GM12878 (cell line): ENCODE results near the gene ROCK1. TPM values are rescaled to one million over a fixed set of nuclear protein-coding genes. Genes with fewer than 3 reads are reported as not detected.

Experiments used
- ATAC-seq: fragments of 200-7000 bp; cut with Tn5 transposase; 3 replicates; pipeline ENCODE4 v1.9.1; 2020; ENCODE audit warnings: mild to moderate bottlenecking, moderate library complexity
- BruUV-seq: library from RNA; stranded (reverse); fragments of 400-500 nt; replicated peaks from 2 replicates; lab custom pipeline; 2021; lab: Mats Ljungman, UMichigan
- CTCF ChIA-PET: fragments of 300-600 bp; sonication (Branson Sonifier 250); formaldehyde crosslinking; extraction: SDS; loops from one replicate; lab custom pipeline; 2021; ENCODE audit warnings: inconsistent platforms; lab: Yijun Ruan, JAX
- POLR2A ChIA-PET: fragments of 350-600 bp; formaldehyde crosslinking; extraction: SDS; loops from one replicate; lab custom pipeline; 2021; ENCODE audit warnings: inconsistent platforms; lab: Charles Lee
- RAD21 ChIA-PET: fragments of 300-600 bp; sonication (Branson Sonifier 250); formaldehyde crosslinking; loops from one replicate; lab custom pipeline; 2023; ENCODE audit warnings: antibody characterized with exemption; ENCODE audit not compliant: unreplicated experiment; lab: Charles Lee
- SMC1A ChIA-PET: fragments of 300-600 bp; sonication (Branson Sonifier 250); formaldehyde crosslinking; loops from one replicate; lab custom pipeline; 2023; ENCODE audit not compliant: unreplicated experiment, uncharacterized antibody; lab: Charles Lee
- DNase-seq: peaks from one replicate; pipeline ENCODE4 v3.0.0-alpha.2; 2011; ENCODE audit warnings: low read depth, low spot score
- FAIRE-seq: peaks from 3 replicates; lab custom pipeline; 2011; peaks lifted over from hg19 to GRCh38; lab: Jason Lieb, UNC
- H2AFZ ChIP-seq: 2 replicates; pipeline ENCODE4 v1.6.0; 2011; ENCODE audit warnings: low read depth, low read length, control low read depth; ENCODE audit not compliant: control insufficient read depth
- H3K27ac ChIP-seq: 2 replicates; pipeline ENCODE4 v1.5.1; 2011; ENCODE audit warnings: control low read depth; ENCODE audit not compliant: control insufficient read depth, insufficient read depth
- H3K27me3 ChIP-seq, 2 experiments: replicated peaks in 1 of 2; 2 replicates each; pipeline versions ENCODE4 v1.6.0 to v1.6.1; 2011; ENCODE audit warnings: low read length in 1 of 2; ENCODE audit not compliant: control insufficient read depth in 2 of 2, insufficient read depth in 2 of 2
- H3K36me3 ChIP-seq, 2 experiments: 2 replicates each; pipeline ENCODE4 v1.5.1; 2011; ENCODE audit warnings: low read length in 1 of 2; ENCODE audit not compliant: control insufficient read depth in 2 of 2, insufficient read depth in 2 of 2
- H3K4me1 ChIP-seq: 2 replicates; pipeline ENCODE4 v1.6.1; 2011; ENCODE audit warnings: mild to moderate bottlenecking, low read length, moderate library complexity, mixed read lengths; ENCODE audit not compliant: control insufficient read depth, insufficient read depth
- H3K4me2 ChIP-seq: 2 replicates; pipeline ENCODE4 v1.6.0; 2011; ENCODE audit warnings: control low read depth; ENCODE audit not compliant: control insufficient read depth, insufficient read depth
- H3K4me3 ChIP-seq: fragments of 200-600 bp; sonication (generic); 2 replicates; pipeline ENCODE4 v1.5.1; 2016
- H3K79me2 ChIP-seq: 2 replicates; pipeline ENCODE4 v1.6.0; 2011; ENCODE audit warnings: low read length; ENCODE audit not compliant: control insufficient read depth, insufficient read depth
- H3K9ac ChIP-seq: 2 replicates; pipeline ENCODE4 v1.8.0; 2011; ENCODE audit warnings: low read length, control low read depth, mixed read lengths; ENCODE audit not compliant: control insufficient read depth, insufficient read depth
- H3K9me3 ChIP-seq: replicated peaks from 3 replicates; pipeline ENCODE4 v1.5.1; 2011; ENCODE audit warnings: mild to moderate bottlenecking, low read length; ENCODE audit not compliant: control insufficient read depth, insufficient read depth
- H4K20me1 ChIP-seq: 2 replicates; pipeline ENCODE4 v1.6.0; 2011; ENCODE audit not compliant: control insufficient read depth, insufficient read depth
- ATF2 ChIP-seq: IDR thresholded peaks from 2 replicates; pipeline ENCODE4 v1.6.1; 2012; ENCODE audit warnings: low read length, inconsistent platforms
- BCL11A ChIP-seq: IDR thresholded peaks from 2 replicates; pipeline ENCODE4 v1.6.1; 2011; ENCODE audit warnings: low read depth, low read length
- CHD1 ChIP-seq: IDR thresholded peaks from 2 replicates; pipeline ENCODE4 v1.6.1; 2012; ENCODE audit warnings: low read depth, low read length, improper control_type of control experiment
- CHD2 ChIP-seq: IDR thresholded peaks from 2 replicates; pipeline ENCODE4 v1.6.1; 2011; ENCODE audit warnings: low read depth, low read length, improper control_type of control experiment, borderline replicate concordance
- LARP7 ChIP-seq: fragments of 450-650 bp; IDR thresholded peaks from 2 replicates; pipeline ENCODE4 v1.6.1; 2017; ENCODE audit warnings: mild to moderate bottlenecking
- NR2C2 ChIP-seq: IDR thresholded peaks from 2 replicates; pipeline ENCODE4 v1.6.1; 2011; ENCODE audit warnings: borderline replicate concordance, low read depth; ENCODE audit not compliant: control insufficient read depth, insufficient read length
- RAD21 ChIP-seq: IDR thresholded peaks from 2 replicates; pipeline ENCODE4 v1.6.1; 2011; ENCODE audit warnings: mild to moderate bottlenecking, low read depth, low read length, moderate library complexity; ENCODE audit not compliant: insufficient read depth
- RELA ChIP-seq: fragments of 450-650 bp; IDR thresholded peaks from 2 replicates; pipeline ENCODE4 v1.8.0; 2014; ENCODE audit warnings: borderline replicate concordance; ENCODE audit not compliant: partially characterized antibody
- SKIL ChIP-seq: fragments of 450-650 bp; IDR thresholded peaks from 2 replicates; pipeline ENCODE4 v1.6.1; 2017; ENCODE audit warnings: mild to moderate bottlenecking, low read depth, inconsistent platforms; ENCODE audit not compliant: poor library complexity, severe bottlenecking
- SMARCA5 ChIP-seq: fragments of 450-650 bp; IDR thresholded peaks from 2 replicates; pipeline ENCODE4 v1.6.1; 2017; ENCODE audit warnings: mild to moderate bottlenecking
- SMC3 ChIP-seq: IDR thresholded peaks from 2 replicates; pipeline ENCODE4 v1.6.1; 2011; ENCODE audit warnings: low read length, improper control_type of control experiment, borderline replicate concordance
- TCF12 ChIP-seq: IDR thresholded peaks from 2 replicates; pipeline ENCODE4 v1.6.1; 2011; ENCODE audit warnings: low read depth, mild to moderate bottlenecking, low read length
- ZNF592 ChIP-seq: fragments of 450-650 bp; IDR thresholded peaks from 2 replicates; pipeline ENCODE4 v1.6.1; 2017; ENCODE audit warnings: mild to moderate bottlenecking, moderate library complexity
- WGBS: methylation state at CpG from one replicate; pipeline ENCODE4 v1.1.6; 2016; ENCODE audit warnings: low lambda C conversion rate; ENCODE audit not compliant: insufficient replicate concordance, insufficient coverage; ENCODE audit errors: missing lambda C conversion rate; 5-methylcytosine and 5-hydroxymethylcytosine counted together
- in situ Hi-C: fragments of 300-500 bp; cut with MboI; formaldehyde crosslinking; loops from 9 replicates; pipeline ENCODE4 v1.14.3; 2018; ENCODE audit warnings: mixed read lengths
- intact Hi-C: fragments of 100-400 bp; cut with micrococcal nuclease; formaldehyde crosslinking; loops from one replicate; pipeline ENCODE4 v1.14.2; 2022; ENCODE audit not compliant: unreplicated experiment
- polyA plus RNA-seq, 11 experiments: library from polyadenylated mRNA; depleted of rRNA in 4 of 11; unstranded in 6 of 11; stranded (reverse) in 5 of 11; fragments of >200 nt; fragmentation: Nextera tagmentation in 4 of 11; fragmentation: Illumina TruSeq in 1 of 11; extraction: Ambion mirVana in 4 of 11; extraction: Trizol in 1 of 11; gene quantifications; 1 replicate in 1 of 11; 2 replicates in 10 of 11; pipeline versions ENCODE4 v1.2.1 to v1.2.3, GENCODE V29; 2011 to 2016; ENCODE audit warnings: inconsistent platforms in 2 of 11, missing spikeins in 2 of 11, low read depth in 1 of 11
- total RNA-seq, 4 experiments: library from RNA; depleted of rRNA in 3 of 4; stranded (reverse); fragments of >200 nt in 3 of 4; fragmentation: Illumina TruSeq in 1 of 4; extraction: Trizol in 1 of 4; gene quantifications; 2 replicates each; pipeline versions ENCODE4 v1.2.1 to v1.2.3, GENCODE V29; 2013 to 2021
- TF ChIP-seq, protein P1 (sequence below): IDR thresholded peaks from 2 replicates; pipeline ENCODE4 v1.6.1; 2011; ENCODE audit warnings: borderline replicate concordance, low read depth, mild to moderate bottlenecking, moderate library complexity, low read length; ENCODE audit not compliant: insufficient read depth, poor library complexity, severe bottlenecking

Gene ROCK1
- total and polyA plus RNA-seq, 10 of the 15 experiments (the other 5 are each of a cell fraction or from before 2014, with no cell fraction given) = 14.8 to 46.6 (median 29.5) TPM

GRCh38 chr18:21064347-21064746, 47.3 kb downstream of the ROCK1 start (continued):
- no peak for TF ChIP-seq ZNF592
- no peak for TF ChIP-seq TCF12

DNA sequence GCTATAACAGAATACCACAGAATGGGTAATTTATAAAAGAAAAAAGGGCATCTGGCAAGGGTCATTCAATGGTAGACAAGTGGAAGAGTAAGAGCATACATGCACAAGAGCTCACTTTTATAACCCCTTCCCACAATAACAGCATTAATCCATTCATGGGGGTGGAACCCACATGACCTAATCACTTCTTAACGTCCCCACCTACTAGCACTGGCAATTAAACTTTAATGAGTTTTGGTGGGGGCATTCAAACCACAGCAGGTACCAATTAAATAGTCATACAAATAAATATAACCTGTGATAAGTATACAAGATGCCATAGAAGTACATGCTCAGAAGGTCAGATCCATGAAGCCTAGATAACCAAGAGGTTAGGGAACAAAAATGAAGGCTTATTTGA, 48.6 kb downstream of the ROCK1 start:
- no peaks in the 10 kb centered on the region for H4K20me1 ChIP-seq
- H3K4me1 ChIP-seq = no peaks in the 10 kb centered on the region
- POLR2A ChIA-PET = no interaction called here
- peaks cover 3% of the 10 kb centered on the region for H3K79me2 ChIP-seq
- no peak overlapping the region for H2AFZ ChIP-seq
- no peak for ATAC-seq
- FAIRE-seq = no peak
- H3K27me3 ChIP-seq = no peaks in the 10 kb centered on the region
- no peak overlapping the region for H3K27ac ChIP-seq
- RAD21 ChIA-PET = no interaction called here
- in situ Hi-C loops = loop anchor here (25.0 kb wide), 4 partner anchors 374 to 1899 kb away; partner anchors contain the start of genes ESCO1 and SNRPD1
- no peak for DNase-seq
- H3K36me3 ChIP-seq = no peaks in the 10 kb centered on the region
- SMC1A ChIA-PET = interaction anchor here (0.9 to 2.2 kb wide), 4 partner anchors 9 to 20 kb away, joined by 3 to 12 read pairs (median 4); no protein-coding TSS in a partner anchor
- intact Hi-C loops = no loop called here
- H3K4me3 ChIP-seq = no peak overlapping the region
- no TSS peak for BruUV-seq
- CTCF ChIA-PET = interaction anchor here (0.9 kb wide), 1 partner anchor 10 kb away, joined by 3 read pairs; no protein-coding TSS in a partner anchor
- WGBS = 94% methylated on average over 1 of the region's 1 CpG
- H3K4me2 ChIP-seq = no peak overlapping the region
- no peaks in the 10 kb centered on the region for H3K9me3 ChIP-seq
- H3K9ac ChIP-seq = no peak overlapping the region
- no peak for TF ChIP-seq CHD1
- no peak for TF ChIP-seq RELA
- TF ChIP-seq LARP7 = no peak
- no peak for TF ChIP-seq TCF12
- TF ChIP-seq SMARCA5 = no peak
- TF ChIP-seq ATF2 = no peak
- no peak for TF ChIP-seq SKIL
- no peak for TF ChIP-seq NR2C2
- TF ChIP-seq, protein P1, sequence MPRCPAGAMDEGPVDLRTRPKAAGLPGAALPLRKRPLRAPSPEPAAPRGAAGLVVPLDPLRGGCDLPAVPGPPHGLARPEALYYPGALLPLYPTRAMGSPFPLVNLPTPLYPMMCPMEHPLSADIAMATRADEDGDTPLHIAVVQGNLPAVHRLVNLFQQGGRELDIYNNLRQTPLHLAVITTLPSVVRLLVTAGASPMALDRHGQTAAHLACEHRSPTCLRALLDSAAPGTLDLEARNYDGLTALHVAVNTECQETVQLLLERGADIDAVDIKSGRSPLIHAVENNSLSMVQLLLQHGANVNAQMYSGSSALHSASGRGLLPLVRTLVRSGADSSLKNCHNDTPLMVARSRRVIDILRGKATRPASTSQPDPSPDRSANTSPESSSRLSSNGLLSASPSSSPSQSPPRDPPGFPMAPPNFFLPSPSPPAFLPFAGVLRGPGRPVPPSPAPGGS = no peak
- no peak for TF ChIP-seq SMC3
- TF ChIP-seq CHD2 = no peak
- no peak for TF ChIP-seq RAD21
- no peak for TF ChIP-seq BCL11A
